Lung (tissue), 12 donors: Measurements from ENCODE around the gene LPCAT1. TPM values are rescaled to one million over a fixed set of nuclear protein-coding genes. Genes with fewer than 3 reads are reported as not detected.
A peak's percentile ranks its signal among the peaks of the same experiment; 100 is the strongest.

Source experiments
- ATAC-seq: fragments of 200-7000 bp; cut with Tn5 transposase; one replicate; pipeline ENCODE4 v1.9.1; 2020; ENCODE audit warnings: moderate number of reproducible peaks; ENCODE audit not compliant: insufficient read depth, low FRiP score
- DNase-seq, 3 donors: peaks; one replicate each; pipeline ENCODE4 v3.0.0-alpha.2; 2013 to 2017
- H3K27ac ChIP-seq, 2 donors: one replicate each; pipeline ENCODE4 v1.5.1; 2013; ENCODE audit warnings: mild to moderate bottlenecking in 2 of 2, moderate library complexity in 2 of 2, control low read depth in 1 of 2, inconsistent platforms in 1 of 2, low read depth in 1 of 2, low read length in 1 of 2
- H3K27me3 ChIP-seq, 3 donors: one replicate each; pipeline ENCODE4 v1.5.1; 2013; ENCODE audit warnings: low read length in 2 of 3; ENCODE audit not compliant: control insufficient read depth in 3 of 3, insufficient read depth in 3 of 3
- H3K36me3 ChIP-seq, 4 donors: one replicate each; pipeline ENCODE4 v1.5.1; 2013; ENCODE audit warnings: low read length in 4 of 4, mild to moderate bottlenecking in 1 of 4, moderate library complexity in 1 of 4; ENCODE audit not compliant: control insufficient read depth in 4 of 4, insufficient read depth in 4 of 4
- H3K4me1 ChIP-seq, 5 donors: one replicate each; pipeline ENCODE4 v1.5.1; 2013; ENCODE audit warnings: low read length in 5 of 5, mild to moderate bottlenecking in 2 of 5, moderate library complexity in 1 of 5; ENCODE audit not compliant: control insufficient read depth in 5 of 5, insufficient read depth in 5 of 5
- H3K4me3 ChIP-seq: one replicate; pipeline ENCODE4 v1.5.1; 2013; ENCODE audit warnings: mild to moderate bottlenecking, control low read depth, moderate library complexity
- H3K9ac ChIP-seq, 2 donors: one replicate each; pipeline ENCODE4 v1.5.1; 2013; ENCODE audit warnings: low read length in 2 of 2, control low read depth in 1 of 2; ENCODE audit not compliant: insufficient read depth in 1 of 2
- H3K9me3 ChIP-seq, 4 donors: one replicate each; pipeline ENCODE4 v1.5.1; 2013; ENCODE audit warnings: low read length in 3 of 4, mild to moderate bottlenecking in 1 of 4, moderate library complexity in 1 of 4; ENCODE audit not compliant: control insufficient read depth in 4 of 4, insufficient read depth in 3 of 4
- CTCF ChIP-seq: IDR thresholded peaks from 2 replicates; pipeline ENCODE4 v1.5.1; 2012; ENCODE audit warnings: mild to moderate bottlenecking; ENCODE audit errors: control extremely low read depth, extremely low read depth
- WGBS, 2 donors: extraction: QIAGEN DNeasy Blood & Tissue Kit; methylation state at CpG; one replicate each; pipeline ENCODE4 v1.1.7; 2013; 5-methylcytosine and 5-hydroxymethylcytosine counted together
- polyA plus RNA-seq, 2 donors: library from polyadenylated mRNA; stranded (reverse); fragments of 200-250 nt; gene quantifications; one replicate each; pipeline ENCODE4 v1.2.1, GENCODE V29; 2013
- total RNA-seq, 2 donors: library from RNA; depleted of rRNA in 1 of 2; stranded (reverse); fragments of >200 nt in 1 of 2; gene quantifications; one replicate each; pipeline ENCODE4 v1.2.1, GENCODE V29; 2014 to 2021
- donor health status: control.
- donor health status: control.
- donor health status: Bipolar disorder and iron deficiency.
- donor health status: healthy.
- donor health status: DM: yes; HTN: yes; CAD: no.

LPCAT1 gene
- total and polyA plus RNA-seq, 4 donors: 198 to 669 (median 443) TPM

DNA sequence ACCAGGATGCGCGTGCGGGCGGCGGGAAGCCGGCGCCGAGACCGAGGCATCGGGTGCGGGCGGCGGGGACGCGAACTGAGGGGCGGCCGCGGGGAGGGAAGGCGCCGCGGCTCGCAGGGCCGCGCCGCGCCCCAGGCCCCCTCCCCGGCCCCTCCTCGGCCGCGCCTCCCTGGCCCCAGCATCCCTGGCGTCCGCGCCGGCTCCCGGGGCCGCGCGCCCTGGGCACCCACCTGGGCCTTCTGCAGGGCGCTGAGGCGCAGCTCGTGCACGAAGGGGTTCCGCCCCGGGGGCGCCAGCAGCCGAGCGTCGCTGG, 324 bp downstream of the LPCAT1 start:
- TF ChIP-seq CTCF: no peak
- peak overlapping the region; percentile 30 to 90 for H3K27ac ChIP-seq
- ATAC-seq (no peak), DNase-seq (no peak)
- no peaks in the 10 kb centered on the region for H3K9me3 ChIP-seq
- peaks cover 0 to 12% (median 9%) of the 10 kb centered on the region in 4 donors for H3K36me3 ChIP-seq
- 0% methylated on average over 10 to 48 of the region's 48 CpGs for WGBS, 2 donors
- H3K4me3 ChIP-seq: peak overlapping the region; percentile 92
- H3K4me1 ChIP-seq: peaks cover 0 to 27% (median 12%) of the 10 kb centered on the region in 5 donors
- no peak overlapping the region for H3K9ac ChIP-seq
- H3K27me3 ChIP-seq: no peaks in the 10 kb centered on the region

DNA sequence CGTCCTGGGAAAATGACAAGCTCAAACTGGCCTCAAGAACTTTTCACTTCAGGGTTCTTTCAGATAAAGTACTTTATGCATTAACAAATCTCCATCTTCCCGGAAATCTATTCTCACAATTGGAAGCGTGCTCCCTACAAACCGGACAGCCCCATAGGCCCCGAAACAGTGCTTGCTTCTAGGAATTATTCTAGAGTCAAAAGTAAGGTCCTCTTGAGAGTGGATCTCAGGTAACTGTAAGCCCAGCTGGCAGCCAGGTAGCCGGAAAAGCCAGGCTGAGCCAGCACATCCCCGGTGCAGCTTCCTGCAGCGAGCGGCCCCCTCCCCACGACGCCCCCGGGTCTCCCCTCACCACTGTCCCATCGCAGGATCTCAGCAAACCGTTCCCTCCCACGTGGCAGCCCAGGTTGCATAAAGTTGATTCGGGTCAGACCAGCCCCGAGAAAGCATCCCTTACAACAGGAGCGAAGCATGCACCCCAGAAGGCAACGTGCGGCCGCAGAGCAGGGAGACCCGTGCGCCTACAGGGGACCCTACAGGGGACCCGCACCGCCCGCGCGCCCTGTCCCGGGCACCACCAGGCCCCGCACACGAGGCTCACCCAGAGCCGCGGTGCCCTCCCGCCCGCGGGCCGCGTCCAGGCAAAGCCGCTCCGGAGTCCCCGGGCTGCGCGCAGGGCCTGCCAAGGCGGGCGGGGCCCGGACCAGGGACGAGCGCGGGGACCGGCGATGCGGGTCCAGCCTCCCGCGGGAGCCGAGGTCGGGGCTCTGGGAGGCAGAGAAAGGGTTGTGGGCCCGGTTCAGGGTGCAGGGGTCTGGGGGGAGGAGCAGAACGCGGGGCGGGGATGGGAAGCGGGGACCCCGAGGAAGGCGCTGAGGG, 920 bp downstream of the LPCAT1 start:
- no peaks in the 10 kb centered on the region for H3K9me3 ChIP-seq
- peak overlapping the region; percentile 46 to 53 for H3K9ac ChIP-seq
- no peaks in the 10 kb centered on the region for H3K27me3 ChIP-seq
- H3K27ac ChIP-seq: peak overlapping the region in 1 of 2 donors; percentile 90
- H3K36me3 ChIP-seq: peaks cover 0 to 14% (median 9%) of the 10 kb centered on the region in 4 donors
- peaks cover 0 to 27% (median 12%) of the 10 kb centered on the region in 5 donors for H3K4me1 ChIP-seq
- peak overlapping the region; percentile 92 for H3K4me3 ChIP-seq
- 5 to 7% methylated on average over 57 to 63 of the region's 63 CpGs for WGBS, 2 donors
- no peak for TF ChIP-seq CTCF
- DNase-seq (no peak), ATAC-seq (no peak)

- peaks cover 0 to 27% (median 12%) of the 10 kb centered on the region in 5 donors for H3K4me1 ChIP-seq
- peaks cover 0 to 18% (median 9%) of the 10 kb centered on the region in 4 donors for H3K36me3 ChIP-seq
- 53 to 80% methylated on average over 28 of the region's 28 CpGs for WGBS, 2 donors
- H3K27me3 ChIP-seq: no peaks in the 10 kb centered on the region
- peak in 2 of 3 donors; percentile 34 to 50 for DNase-seq
- peak overlapping the region in 1 of 2 donors; percentile 90 for H3K27ac ChIP-seq
- peak overlapping the region; percentile 46 to 53 for H3K9ac ChIP-seq
- H3K4me3 ChIP-seq: peak overlapping the region; percentile 92
- no peaks in the 10 kb centered on the region for H3K9me3 ChIP-seq
- ATAC-seq: no peak
- TF ChIP-seq CTCF: no peak
These were observed 1.8 kb downstream of the LPCAT1 start for GRCh38 chr5:1521671-1522600.
